SK-N-SH (cell line): ENCODE data around the gene SLC7A6. TPM values are rescaled to one million over a fixed set of nuclear protein-coding genes. Genes with fewer than 3 reads are reported as not detected.

ENCODE experiments used
- CTCF ChIA-PET: fragments of 300-600, 350-600 bp; formaldehyde crosslinking; extraction: SDS; loops from one replicate; lab custom pipeline; 2021; lab: Yijun Ruan, JAX
- POLR2A ChIA-PET: fragments of 350-600 bp; sonication (Branson Sonifier 250); formaldehyde crosslinking; extraction: SDS; loops from one replicate; lab custom pipeline; 2020; ENCODE audit warnings: antibody characterized with exemption, inconsistent platforms; lab: Yijun Ruan, JAX
- DNase-seq: peaks from one replicate; pipeline ENCODE4 v3.0.0; 2012
- H2AFZ ChIP-seq: fragments of 200-600 bp; sonication (generic); 2 replicates; pipeline ENCODE4 v1.8.1; 2016; ENCODE audit warnings: antibody characterized with exemption, mild to moderate bottlenecking, low read depth
- H3F3A ChIP-seq: fragments of 200-600 bp; sonication (generic); replicated peaks from 2 replicates; pipeline ENCODE3; 2016; ENCODE audit warnings: antibody characterized with exemption, mild to moderate bottlenecking; ENCODE audit not compliant: insufficient read depth
- H3K27ac ChIP-seq, 2 experiments: fragments of 200-500 bp in 1 of 2; fragments of 200-600 bp in 1 of 2; sonication (Bioruptor generic) in 1 of 2; sonication (generic), shearing (Covaris generic) in 1 of 2; 2 replicates each; pipeline versions ENCODE4 v1.5.1 to v1.6.1; 2014 to 2016; ENCODE audit warnings: low read depth in 2 of 2, inconsistent platforms in 1 of 2, low read length in 1 of 2, mild to moderate bottlenecking in 1 of 2, mixed read lengths in 1 of 2
- H3K27me3 ChIP-seq: fragments of 200-600 bp; sonication (generic), shearing (Covaris generic); 2 replicates; pipeline ENCODE4 v1.6.1; 2016; ENCODE audit warnings: mixed run types; ENCODE audit not compliant: insufficient read depth
- H3K36me3 ChIP-seq, 2 experiments: fragments of 200-500 bp in 1 of 2; fragments of 200-600 bp in 1 of 2; sonication (Bioruptor generic) in 1 of 2; sonication (generic) in 1 of 2; replicated peaks in 1 of 2; 2 replicates each; pipeline versions ENCODE3 to v1.5.1; 2014 to 2016; ENCODE audit warnings: low read length in 1 of 2, mild to moderate bottlenecking in 1 of 2; ENCODE audit not compliant: insufficient read depth in 2 of 2, control insufficient read depth in 1 of 2
- H3K4me1 ChIP-seq, 2 experiments: fragments of 200-500 bp in 1 of 2; fragments of 200-600 bp in 1 of 2; sonication (Bioruptor generic) in 1 of 2; sonication (generic), shearing (Covaris generic) in 1 of 2; 2 replicates each; pipeline versions ENCODE4 v1.5.1 to v1.6.1; 2014 to 2016; ENCODE audit warnings: low read depth in 1 of 2, low read length in 1 of 2, mixed run types in 1 of 2; ENCODE audit not compliant: insufficient read depth in 2 of 2, control insufficient read depth in 1 of 2
- H3K4me2 ChIP-seq: fragments of 200-600 bp; sonication (generic), shearing (Covaris generic); 2 replicates; pipeline ENCODE4 v1.6.1; 2017; ENCODE audit warnings: mixed run types
- H3K4me3 ChIP-seq, 2 experiments: fragments of 200-500 bp in 1 of 2; fragments of 200-600 bp in 1 of 2; sonication (Bioruptor generic) in 1 of 2; sonication (generic), shearing (Covaris generic) in 1 of 2; 2 replicates each; pipeline versions ENCODE4 v1.5.1 to v1.8.1; 2014 to 2016; ENCODE audit warnings: low read depth in 2 of 2, inconsistent platforms in 1 of 2, low read length in 1 of 2, mild to moderate bottlenecking in 1 of 2, mixed read lengths in 1 of 2, moderate library complexity in 1 of 2
- H3K79me2 ChIP-seq: fragments of 200-600 bp; sonication (generic); 2 replicates; pipeline ENCODE4 v1.8.1; 2017; ENCODE audit warnings: mild to moderate bottlenecking; ENCODE audit not compliant: insufficient read depth
- H3K9ac ChIP-seq: fragments of 200-600 bp; sonication (generic); 2 replicates; pipeline ENCODE4 v1.6.1; 2017; ENCODE audit warnings: mixed run types
- H3K9me2 ChIP-seq: fragments of 200-600 bp; sonication (generic); 2 replicates; pipeline ENCODE4 v1.6.1; 2017; ENCODE audit warnings: mixed run types
- H3K9me3 ChIP-seq: fragments of 200-600 bp; sonication (generic); 2 replicates; pipeline ENCODE4 v1.6.1; 2017; ENCODE audit warnings: mixed run types, mild to moderate bottlenecking, moderate library complexity
- H4K20me1 ChIP-seq: fragments of 200-600 bp; sonication (generic); 2 replicates; pipeline ENCODE4 v1.6.1; 2017; ENCODE audit warnings: mild to moderate bottlenecking, mixed run types; ENCODE audit not compliant: insufficient read depth
- CHD2 ChIP-seq: fragments of 150-350 bp; IDR thresholded peaks from 2 replicates; pipeline ENCODE4 v1.6.1; 2018; ENCODE audit warnings: low read length; ENCODE audit not compliant: partially characterized antibody
- FOSL2 ChIP-seq: IDR thresholded peaks from 2 replicates; pipeline ENCODE4 v1.4.0; 2012; ENCODE audit warnings: low read depth, mild to moderate bottlenecking, moderate library complexity, borderline replicate concordance
- FOXJ3 ChIP-seq: sonication (generic); formaldehyde crosslinking; IDR thresholded peaks from 2 replicates; pipeline ENCODE4 v1.5.1; 2020; ENCODE audit warnings: mild to moderate bottlenecking, missing genetic modification reagents
- FOXM1 ChIP-seq: IDR thresholded peaks from 2 replicates; pipeline ENCODE4 v1.4.0; 2012; ENCODE audit warnings: low read depth, mild to moderate bottlenecking
- GABPA ChIP-seq: IDR thresholded peaks from 2 replicates; pipeline ENCODE4 v1.4.0; 2012; ENCODE audit warnings: low read depth, mild to moderate bottlenecking
- MXI1 ChIP-seq: IDR thresholded peaks from 2 replicates; pipeline ENCODE4 v1.6.1; 2012; ENCODE audit warnings: mild to moderate bottlenecking, low read depth, low read length, improper control_type of control experiment
- POLR2AphosphoS5 ChIP-seq: IDR thresholded peaks from 2 replicates; pipeline ENCODE4 v1.6.1; 2012; ENCODE audit warnings: low read depth, low read length
- RAD21 ChIP-seq: IDR thresholded peaks from 2 replicates; pipeline ENCODE4 v1.6.1; 2012; ENCODE audit warnings: mild to moderate bottlenecking, low read length
- RFX5 ChIP-seq: IDR thresholded peaks from 2 replicates; pipeline ENCODE4 v1.6.1; 2012; ENCODE audit warnings: mild to moderate bottlenecking, improper control_type of control experiment, low read length
- RXRA ChIP-seq: IDR thresholded peaks from 2 replicates; pipeline ENCODE4 v1.4.0; 2012; ENCODE audit warnings: low read depth, mild to moderate bottlenecking, borderline replicate concordance
- TAF1 ChIP-seq: IDR thresholded peaks from 2 replicates; pipeline ENCODE4 v1.6.1; 2012; ENCODE audit warnings: low read depth, mild to moderate bottlenecking, low read length, moderate library complexity, borderline replicate concordance
- TCF12 ChIP-seq: IDR thresholded peaks from 2 replicates; pipeline ENCODE4 v1.4.0; 2012
- YY1 ChIP-seq: IDR thresholded peaks from 2 replicates; pipeline ENCODE4 v1.4.0; 2012; ENCODE audit warnings: low read depth, mild to moderate bottlenecking
- WGBS: methylation state at CpG from one replicate; pipeline ENCODE4 v1.1.6; 2017; ENCODE audit warnings: low lambda C conversion rate; 5-methylcytosine and 5-hydroxymethylcytosine counted together
- polyA plus RNA-seq, 3 experiments: library from polyadenylated mRNA; depleted of rRNA; stranded (reverse); fragments of >200 nt; gene quantifications; 2 replicates each; pipeline ENCODE4 v1.2.3, GENCODE V29; 2012
- TF ChIP-seq, protein P1 (sequence below): fragments of 150-350 bp; IDR thresholded peaks from 2 replicates; pipeline ENCODE4 v1.6.1; 2017; ENCODE audit warnings: antibody characterized with exemption, low read length, low read depth, borderline replicate concordance
- TF ChIP-seq, protein P2 (sequence below): IDR thresholded peaks from 2 replicates; pipeline ENCODE4 v1.4.0; 2012; ENCODE audit warnings: low read depth
- TF ChIP-seq, protein P3 (sequence below): IDR thresholded peaks from 2 replicates; pipeline ENCODE4; 2012
- TF ChIP-seq, protein P4 (sequence below): IDR thresholded peaks from 2 replicates; pipeline ENCODE4 v1.4.0; 2012; ENCODE audit warnings: low read depth, borderline replicate concordance
- TF ChIP-seq, protein P5 (sequence below): fragments of 150-350 bp; IDR thresholded peaks from 2 replicates; pipeline ENCODE4 v1.6.1; 2016; ENCODE audit warnings: mild to moderate bottlenecking, low read depth, low read length

SLC7A6 gene
- polyA plus RNA-seq, 1 of the 3 experiments (the other 2 are of a cell fraction) = 19.0 TPM

DNA sequence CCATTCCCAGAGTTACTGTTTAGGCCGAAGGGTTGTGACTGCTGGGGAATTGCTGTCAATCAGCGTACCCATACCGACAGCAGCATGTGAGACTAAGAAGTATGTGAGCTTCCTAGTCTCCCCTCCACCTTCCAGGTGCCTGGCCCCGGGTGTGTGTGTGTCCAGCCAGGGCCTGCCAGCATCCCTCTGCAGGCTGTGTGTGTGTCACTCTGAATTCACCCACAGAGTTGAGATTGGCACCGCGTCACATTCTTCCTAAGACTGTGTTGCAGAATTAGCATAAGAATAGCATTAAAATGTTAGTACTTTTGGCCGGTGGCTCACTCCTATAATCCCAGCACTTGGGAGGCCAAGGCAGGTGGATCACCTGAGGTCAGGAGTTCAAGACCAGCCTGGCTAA, 78.3 kb downstream of the SLC7A6 start:
- Histone ChIP-seq H3K4me2 (no peak overlapping the region), H3K4me3 (no peak overlapping the region), H3K27ac (no peak overlapping the region), H3K4me1 (no peaks in the 10 kb centered on the region), H2AFZ (no peak overlapping the region), H3K79me2 (no peaks in the 10 kb centered on the region), H4K20me1 (no peaks in the 10 kb centered on the region), H3K9me3 (no peaks in the 10 kb centered on the region), H3K27me3 (no peaks in the 10 kb centered on the region), H3K9ac (no peak overlapping the region), H3K36me3 (peaks cover 18 to 66% of the 10 kb centered on the region in 2 experiments), H3K9me2 (no peaks in the 10 kb centered on the region), H3F3A (no peaks in the 10 kb centered on the region)
- TF ChIP-seq FOSL2 (no peak), MXI1 (no peak), POLR2AphosphoS5 (no peak), CHD2 (no peak), GABPA (no peak), RAD21 (no peak), TCF12 (no peak), RFX5 (no peak), FOXM1 (no peak), YY1 (no peak), FOXJ3 (CRISPR knock-in tag) (no peak), RXRA (no peak), TAF1 (no peak)
- TF ChIP-seq, protein P1, sequence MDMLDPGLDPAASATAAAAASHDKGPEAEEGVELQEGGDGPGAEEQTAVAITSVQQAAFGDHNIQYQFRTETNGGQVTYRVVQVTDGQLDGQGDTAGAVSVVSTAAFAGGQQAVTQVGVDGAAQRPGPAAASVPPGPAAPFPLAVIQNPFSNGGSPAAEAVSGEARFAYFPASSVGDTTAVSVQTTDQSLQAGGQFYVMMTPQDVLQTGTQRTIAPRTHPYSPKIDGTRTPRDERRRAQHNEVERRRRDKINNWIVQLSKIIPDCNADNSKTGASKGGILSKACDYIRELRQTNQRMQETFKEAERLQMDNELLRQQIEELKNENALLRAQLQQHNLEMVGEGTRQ = no peak
- TF ChIP-seq, protein P2, sequence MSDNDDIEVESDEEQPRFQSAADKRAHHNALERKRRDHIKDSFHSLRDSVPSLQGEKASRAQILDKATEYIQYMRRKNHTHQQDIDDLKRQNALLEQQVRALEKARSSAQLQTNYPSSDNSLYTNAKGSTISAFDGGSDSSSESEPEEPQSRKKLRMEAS = no peak
- TF ChIP-seq, protein P3, sequence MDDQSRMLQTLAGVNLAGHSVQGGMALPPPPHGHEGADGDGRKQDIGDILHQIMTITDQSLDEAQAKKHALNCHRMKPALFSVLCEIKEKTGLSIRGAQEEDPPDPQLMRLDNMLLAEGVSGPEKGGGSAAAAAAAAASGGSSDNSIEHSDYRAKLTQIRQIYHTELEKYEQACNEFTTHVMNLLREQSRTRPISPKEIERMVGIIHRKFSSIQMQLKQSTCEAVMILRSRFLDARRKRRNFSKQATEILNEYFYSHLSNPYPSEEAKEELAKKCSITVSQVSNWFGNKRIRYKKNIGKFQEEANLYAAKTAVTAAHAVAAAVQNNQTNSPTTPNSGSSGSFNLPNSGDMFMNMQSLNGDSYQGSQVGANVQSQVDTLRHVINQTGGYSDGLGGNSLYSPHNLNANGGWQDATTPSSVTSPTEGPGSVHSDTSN = no peak
- TF ChIP-seq, protein P4, sequence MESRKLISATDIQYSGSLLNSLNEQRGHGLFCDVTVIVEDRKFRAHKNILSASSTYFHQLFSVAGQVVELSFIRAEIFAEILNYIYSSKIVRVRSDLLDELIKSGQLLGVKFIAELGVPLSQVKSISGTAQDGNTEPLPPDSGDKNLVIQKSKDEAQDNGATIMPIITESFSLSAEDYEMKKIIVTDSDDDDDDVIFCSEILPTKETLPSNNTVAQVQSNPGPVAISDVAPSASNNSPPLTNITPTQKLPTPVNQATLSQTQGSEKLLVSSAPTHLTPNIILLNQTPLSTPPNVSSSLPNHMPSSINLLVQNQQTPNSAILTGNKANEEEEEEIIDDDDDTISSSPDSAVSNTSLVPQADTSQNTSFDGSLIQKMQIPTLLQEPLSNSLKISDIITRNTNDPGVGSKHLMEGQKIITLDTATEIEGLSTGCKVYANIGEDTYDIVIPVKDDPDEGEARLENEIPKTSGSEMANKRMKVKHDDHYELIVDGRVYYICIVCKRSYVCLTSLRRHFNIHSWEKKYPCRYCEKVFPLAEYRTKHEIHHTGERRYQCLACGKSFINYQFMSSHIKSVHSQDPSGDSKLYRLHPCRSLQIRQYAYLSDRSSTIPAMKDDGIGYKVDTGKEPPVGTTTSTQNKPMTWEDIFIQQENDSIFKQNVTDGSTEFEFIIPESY = no peak
- TF ChIP-seq, protein P5, sequence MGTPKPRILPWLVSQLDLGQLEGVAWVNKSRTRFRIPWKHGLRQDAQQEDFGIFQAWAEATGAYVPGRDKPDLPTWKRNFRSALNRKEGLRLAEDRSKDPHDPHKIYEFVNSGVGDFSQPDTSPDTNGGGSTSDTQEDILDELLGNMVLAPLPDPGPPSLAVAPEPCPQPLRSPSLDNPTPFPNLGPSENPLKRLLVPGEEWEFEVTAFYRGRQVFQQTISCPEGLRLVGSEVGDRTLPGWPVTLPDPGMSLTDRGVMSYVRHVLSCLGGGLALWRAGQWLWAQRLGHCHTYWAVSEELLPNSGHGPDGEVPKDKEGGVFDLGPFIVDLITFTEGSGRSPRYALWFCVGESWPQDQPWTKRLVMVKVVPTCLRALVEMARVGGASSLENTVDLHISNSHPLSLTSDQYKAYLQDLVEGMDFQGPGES = no peak
- 98% methylated on average over 7 of the region's 7 CpGs for WGBS
- ChIA-PET POLR2A (no interaction called here), CTCF (interaction anchor here (1.0 to 1.7 kb wide), 2 partner anchors 20 to 81 kb away, joined by 3 to 4 read pairs; no protein-coding TSS in a partner anchor)
- DNase-seq = no peak
